ENCODE data around the gene RPP21. TPM values are rescaled to one million over a fixed set of nuclear protein-coding genes. Genes with fewer than 3 reads are reported as not detected.
A peak's percentile ranks its signal among the peaks of the same experiment; 100 is the strongest.

The RPP21 gene
- total and polyA plus RNA-seq, 3 donors from 2014 or later, result 49.8 to 101 (median 94.3) TPM

DNA sequence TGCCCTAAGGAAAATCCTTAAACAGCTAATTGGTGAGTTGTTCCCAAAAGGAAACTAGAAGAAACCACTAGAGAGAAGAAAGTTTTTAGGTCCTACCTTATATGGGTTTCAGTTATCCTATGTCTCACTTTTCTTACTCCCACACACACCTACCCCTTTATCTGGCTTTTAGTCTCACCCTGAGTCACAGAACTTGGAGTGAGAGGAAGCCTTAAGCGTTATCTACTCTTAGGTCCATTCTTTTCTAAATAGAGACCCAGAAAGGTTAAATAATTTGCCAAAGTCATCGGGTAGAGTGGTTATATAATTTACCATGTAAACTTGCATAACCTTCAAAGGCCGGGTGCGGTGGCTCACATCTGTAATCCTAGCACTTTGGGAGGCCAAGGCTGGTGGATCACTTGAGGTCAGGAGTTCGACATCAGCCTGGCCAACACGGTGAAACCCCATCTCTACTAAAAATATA, 4.3 kb upstream of the RPP21 start:
- no peaks in the 10 kb centered on the region for H3K27me3 ChIP-seq
- DNase-seq, result no peak
- no peak overlapping the region for H3K4me3 ChIP-seq
- H3K36me3 ChIP-seq (ENCODE audit: low read depth, missing control alignments), result no peaks in the 10 kb centered on the region
- 84 to 88% methylated on average over 6 of the region's 6 CpGs for WGBS, 2 donors
- intact Hi-C loops (cut with DNase I; ENCODE audit: low total_unique reads), result no loop called here
- TF ChIP-seq CTCF (IDR thresholded peaks at IDR 0.05), result no peak
- no peak for TF ChIP-seq POLR2A (IDR thresholded peaks at IDR 0.05)
- no peaks in the 10 kb centered on the region for H3K9me3 ChIP-seq
- no peak overlapping the region for H3K27ac ChIP-seq
- H3K4me1 ChIP-seq, result no peaks in the 10 kb centered on the region

GRCh38 chr6:30341218-30341617, 3.7 kb upstream of the RPP21 start:
- Histone ChIP-seq H3K4me3 (no peak overlapping the region), H3K27ac (no peak overlapping the region), H3K27me3 (no peaks in the 10 kb centered on the region), H3K4me1 (no peaks in the 10 kb centered on the region), H3K36me3 (ENCODE audit: low read depth, missing control alignments) (no peaks in the 10 kb centered on the region), H3K9me3 (no peaks in the 10 kb centered on the region)
- WGBS, 2 donors, result 95 to 96% methylated on average over 3 of the region's 3 CpGs
- TF ChIP-seq CTCF (IDR thresholded peaks at IDR 0.05) (no peak), POLR2A (IDR thresholded peaks at IDR 0.05) (no peak)
- intact Hi-C loops (cut with DNase I; ENCODE audit: low total_unique reads), result no loop called here
- no peak for DNase-seq

- Histone ChIP-seq H3K36me3 (ENCODE audit: low read depth, missing control alignments) (no peaks in the 10 kb centered on the region), H3K27me3 (no peaks in the 10 kb centered on the region), H3K4me1 (no peaks in the 10 kb centered on the region), H3K27ac (no peak overlapping the region), H3K9me3 (no peaks in the 10 kb centered on the region), H3K4me3 (no peak overlapping the region)
- no peak for TF ChIP-seq CTCF (IDR thresholded peaks at IDR 0.05)
- no peak for TF ChIP-seq POLR2A (IDR thresholded peaks at IDR 0.05)
- 92 to 93% methylated on average over 16 of the region's 16 CpGs for WGBS, 2 donors
- intact Hi-C loops (cut with DNase I; ENCODE audit: low total_unique reads), result no loop called here
- no peak for DNase-seq
These were observed 3.2 kb upstream of the RPP21 start for GRCh38 chr6:30341728-30342127.

- WGBS, 2 donors, result 49 to 54% methylated on average over 4 of the region's 4 CpGs
- Histone ChIP-seq H3K27ac (peak overlapping the region; percentile 83 to 94), H3K36me3 (ENCODE audit: low read depth, missing control alignments) (no peaks in the 10 kb centered on the region), H3K4me1 (no peaks in the 10 kb centered on the region), H3K4me3 (peak overlapping the region; percentile 87 to 91), H3K9me3 (no peaks in the 10 kb centered on the region), H3K27me3 (no peaks in the 10 kb centered on the region)
- DNase-seq, result no peak
- TF ChIP-seq CTCF (IDR thresholded peaks at IDR 0.05), result no peak
- no peak for TF ChIP-seq POLR2A (IDR thresholded peaks at IDR 0.05)
- intact Hi-C loops (cut with DNase I; ENCODE audit: low total_unique reads), result no loop called here
These were observed 627 bp upstream of the RPP21 start for GRCh38 chr6:30344191-30344867.

GRCh38 chr6:30345852-30346251, 896 bp downstream of the RPP21 start:
- DNase-seq, result no peak
- Histone ChIP-seq H3K27ac (peak overlapping the region in 1 of 2 donors; percentile 94), H3K9me3 (no peaks in the 10 kb centered on the region), H3K27me3 (no peaks in the 10 kb centered on the region), H3K4me1 (no peaks in the 10 kb centered on the region), H3K36me3 (ENCODE audit: low read depth, missing control alignments) (no peaks in the 10 kb centered on the region), H3K4me3 (peak overlapping the region; percentile 87 to 91)
- TF ChIP-seq POLR2A (IDR thresholded peaks at IDR 0.05), result no peak
- no peak for TF ChIP-seq CTCF (IDR thresholded peaks at IDR 0.05)
- intact Hi-C loops (cut with DNase I; ENCODE audit: low total_unique reads), result no loop called here
- WGBS, 2 donors, result 16 to 27% methylated on average over 4 of the region's 4 CpGs

Measured in testis (tissue), 3 donors.